Activated naive CD4-positive, alpha-beta T cell (primary cell): Measurements from ENCODE around the gene PRDM4.

Source experiments
- DNase-seq, 4 experiments: peaks; one replicate each; lab custom pipeline; 2025; lab: John Stamatoyannopoulos, UW

PRDM4 gene, protein sequence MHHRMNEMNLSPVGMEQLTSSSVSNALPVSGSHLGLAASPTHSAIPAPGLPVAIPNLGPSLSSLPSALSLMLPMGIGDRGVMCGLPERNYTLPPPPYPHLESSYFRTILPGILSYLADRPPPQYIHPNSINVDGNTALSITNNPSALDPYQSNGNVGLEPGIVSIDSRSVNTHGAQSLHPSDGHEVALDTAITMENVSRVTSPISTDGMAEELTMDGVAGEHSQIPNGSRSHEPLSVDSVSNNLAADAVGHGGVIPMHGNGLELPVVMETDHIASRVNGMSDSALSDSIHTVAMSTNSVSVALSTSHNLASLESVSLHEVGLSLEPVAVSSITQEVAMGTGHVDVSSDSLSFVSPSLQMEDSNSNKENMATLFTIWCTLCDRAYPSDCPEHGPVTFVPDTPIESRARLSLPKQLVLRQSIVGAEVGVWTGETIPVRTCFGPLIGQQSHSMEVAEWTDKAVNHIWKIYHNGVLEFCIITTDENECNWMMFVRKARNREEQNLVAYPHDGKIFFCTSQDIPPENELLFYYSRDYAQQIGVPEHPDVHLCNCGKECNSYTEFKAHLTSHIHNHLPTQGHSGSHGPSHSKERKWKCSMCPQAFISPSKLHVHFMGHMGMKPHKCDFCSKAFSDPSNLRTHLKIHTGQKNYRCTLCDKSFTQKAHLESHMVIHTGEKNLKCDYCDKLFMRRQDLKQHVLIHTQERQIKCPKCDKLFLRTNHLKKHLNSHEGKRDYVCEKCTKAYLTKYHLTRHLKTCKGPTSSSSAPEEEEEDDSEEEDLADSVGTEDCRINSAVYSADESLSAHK

DNA sequence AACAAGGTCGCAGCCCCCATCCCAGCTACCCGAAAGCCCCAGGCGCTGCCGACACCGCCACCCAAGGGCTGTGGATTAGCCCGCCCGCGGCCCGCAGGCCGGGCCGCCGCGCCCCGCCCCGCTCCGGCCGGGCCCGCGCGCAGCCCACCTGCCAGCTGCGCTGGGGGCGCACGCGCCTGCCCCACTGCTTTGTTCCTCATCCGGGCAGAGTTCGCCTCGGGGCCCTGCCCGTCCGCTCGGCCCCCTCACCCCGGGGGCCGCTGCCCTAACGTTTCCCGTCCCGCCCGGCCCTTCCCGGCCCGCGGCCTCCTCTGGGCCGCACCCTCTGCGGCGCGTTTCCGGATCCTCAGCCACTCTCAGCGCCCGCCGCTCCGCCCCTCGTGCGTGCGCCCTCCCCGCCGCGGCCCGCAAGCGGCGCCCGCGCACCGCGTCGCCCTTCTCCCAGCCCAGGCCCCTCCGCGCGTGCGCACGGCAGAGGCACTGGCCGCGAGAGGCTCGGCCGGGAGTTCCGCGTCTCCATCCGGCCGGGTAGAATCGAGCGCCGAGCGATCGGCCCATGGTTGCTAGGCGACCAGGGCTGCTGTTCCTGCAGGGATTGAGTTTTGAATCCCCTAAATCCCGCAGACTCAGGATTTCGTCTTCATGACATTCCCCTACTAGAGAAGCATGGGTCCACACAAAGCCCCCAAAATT lies at the start of gene PRDM4:
TSS of gene PRDM4 (minus strand) at position 329 of the 693 bp plus-strand sequence. CDS start 622 bp downstream, outside the sequence.
- peak; percentile 61 to 89 (median 72) for DNase-seq

DNA sequence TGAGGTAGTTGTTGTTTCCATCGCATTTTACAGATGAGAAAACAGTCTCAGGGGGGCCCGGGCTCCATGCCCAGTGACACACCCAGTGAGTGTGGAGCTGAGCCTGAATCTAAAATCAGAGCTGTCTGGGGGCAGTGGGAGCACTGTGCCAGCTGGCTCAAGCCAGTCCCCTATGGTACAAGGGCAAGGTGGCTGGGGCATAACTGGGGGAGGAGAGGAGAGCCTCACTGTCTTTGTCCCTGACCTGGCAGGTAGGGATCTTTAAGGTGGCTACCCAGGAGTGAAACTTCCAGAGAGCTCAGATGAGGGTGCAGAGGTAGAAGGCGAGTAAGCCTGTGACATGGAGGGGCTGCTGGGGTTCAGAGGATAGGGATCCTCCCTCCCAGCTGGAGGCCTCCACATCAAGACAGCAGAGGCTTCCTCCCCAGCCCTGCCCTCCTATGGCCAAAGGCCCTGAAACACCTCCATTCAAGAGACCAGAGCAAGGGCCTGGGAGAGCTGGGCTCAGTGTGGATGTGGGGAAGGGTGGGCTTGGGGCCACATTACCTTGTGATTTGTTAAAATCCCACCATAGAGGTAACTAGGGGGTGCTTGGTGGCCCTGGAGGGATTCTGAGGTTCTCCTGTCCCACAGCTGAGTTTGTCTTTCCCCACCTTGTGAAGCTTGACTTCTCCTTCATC lies 46.7 kb upstream of the PRDM4 start:
- no peak for DNase-seq

DNA sequence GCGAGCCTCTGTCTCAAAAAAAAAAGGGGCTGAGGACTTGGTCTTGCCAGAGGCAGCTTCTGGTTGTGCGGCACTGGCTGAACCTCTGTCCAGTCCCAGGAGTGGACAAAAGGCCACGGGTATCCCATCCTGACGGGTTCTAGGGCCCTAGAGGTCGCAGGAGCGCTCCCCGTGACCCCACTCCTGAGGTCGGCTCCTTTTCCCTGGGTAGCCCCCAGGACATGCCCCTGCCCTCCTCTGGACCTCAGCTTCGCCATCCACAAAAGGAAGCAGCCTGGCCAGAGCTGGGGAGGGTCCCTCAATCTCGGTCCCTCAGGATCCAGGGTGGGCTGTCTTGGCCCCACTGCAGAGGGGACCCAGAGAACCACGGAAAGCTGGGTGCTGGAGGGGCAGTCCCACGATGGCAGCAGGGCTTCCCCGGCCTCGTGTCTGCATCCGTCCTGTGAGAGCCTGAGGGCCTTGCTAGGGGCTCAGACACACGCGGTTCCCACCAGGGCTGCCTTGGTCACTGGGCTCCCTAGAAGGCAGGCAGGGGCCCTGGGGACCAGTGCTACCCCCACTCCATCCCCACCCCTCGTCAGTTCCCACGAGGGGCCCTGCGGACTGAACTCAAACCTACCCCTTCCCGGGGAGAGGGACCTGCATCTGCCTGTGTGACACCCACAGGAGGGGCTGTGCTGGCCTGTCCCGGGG lies 44.7 kb upstream of the PRDM4 start:
- DNase-seq: no peak

DNA sequence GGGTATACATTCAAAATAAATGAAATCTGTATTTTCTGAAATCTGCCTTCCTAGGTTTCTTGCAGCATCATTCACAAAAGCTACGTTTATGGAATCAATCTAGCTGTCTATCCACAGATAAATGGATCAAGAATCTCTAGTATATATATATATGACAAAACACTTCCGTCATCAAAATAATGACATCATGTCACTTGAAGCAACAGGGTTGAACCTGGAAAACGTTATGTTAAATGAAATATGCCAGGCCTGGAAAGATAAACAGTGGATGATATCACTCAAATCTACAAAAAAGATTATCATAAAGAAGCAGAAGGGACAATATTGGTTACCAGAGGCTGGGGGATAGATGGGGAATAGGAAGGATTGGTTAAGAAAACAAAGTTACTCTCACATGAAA lies 42.2 kb upstream of the PRDM4 start:
- DNase-seq: no peak

DNA sequence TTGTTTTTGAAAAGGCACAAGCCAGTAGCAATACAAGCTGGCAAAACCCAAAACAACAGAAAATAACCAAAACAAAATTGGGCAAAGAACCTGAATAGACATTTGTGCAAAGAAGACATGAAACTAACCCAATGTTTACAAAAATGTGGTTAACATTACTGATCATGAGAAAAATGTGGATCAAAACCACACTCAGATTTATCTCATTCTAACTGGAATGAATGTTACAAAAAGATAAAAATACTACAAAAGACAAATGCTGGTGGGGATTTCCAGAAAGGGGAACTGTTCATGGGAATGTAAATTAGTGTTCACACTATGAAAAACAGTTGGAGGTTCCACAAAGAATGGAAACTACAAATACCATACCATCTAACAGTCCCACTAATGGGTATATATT lies 40.2 kb upstream of the PRDM4 start:
- DNase-seq: no peak

DNA sequence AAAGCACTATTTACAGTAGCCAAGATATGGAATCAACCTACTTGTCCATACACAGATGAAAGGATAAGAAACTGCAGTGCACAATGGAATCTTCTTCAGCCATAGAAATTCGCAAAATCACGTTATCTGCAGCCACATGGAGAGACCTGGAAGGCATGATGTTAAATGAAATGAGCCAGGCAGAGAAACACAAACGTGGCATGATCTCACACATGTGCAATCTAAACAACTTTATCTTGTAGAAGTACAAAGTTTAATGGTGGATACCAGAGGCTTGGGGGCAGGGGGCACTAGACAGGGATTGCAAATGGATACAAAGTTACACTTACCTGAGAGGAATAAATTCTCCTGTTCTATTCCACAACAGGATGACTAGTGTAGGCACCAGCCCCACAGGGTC lies 37.6 kb upstream of the PRDM4 start:
- no peak for DNase-seq

DNA sequence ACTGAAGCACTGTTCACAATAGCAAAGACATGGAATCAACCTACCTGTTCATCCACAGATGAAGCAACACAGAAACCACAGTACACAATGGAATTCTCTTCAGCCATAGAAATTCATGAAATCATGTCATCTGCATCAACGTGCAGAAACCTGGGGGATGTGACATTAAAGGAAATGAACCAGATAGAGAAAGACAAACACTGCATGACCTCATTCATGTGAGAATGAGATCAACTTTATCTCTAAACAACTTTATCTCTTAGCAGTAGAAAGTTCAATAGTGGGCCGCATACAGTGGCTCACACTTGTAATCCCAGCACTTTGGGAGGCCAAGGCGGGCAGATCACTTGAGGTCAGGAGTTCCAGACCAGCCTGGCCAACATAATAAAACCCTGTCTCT lies 33.5 kb upstream of the PRDM4 start:
- DNase-seq: no peak

DNA sequence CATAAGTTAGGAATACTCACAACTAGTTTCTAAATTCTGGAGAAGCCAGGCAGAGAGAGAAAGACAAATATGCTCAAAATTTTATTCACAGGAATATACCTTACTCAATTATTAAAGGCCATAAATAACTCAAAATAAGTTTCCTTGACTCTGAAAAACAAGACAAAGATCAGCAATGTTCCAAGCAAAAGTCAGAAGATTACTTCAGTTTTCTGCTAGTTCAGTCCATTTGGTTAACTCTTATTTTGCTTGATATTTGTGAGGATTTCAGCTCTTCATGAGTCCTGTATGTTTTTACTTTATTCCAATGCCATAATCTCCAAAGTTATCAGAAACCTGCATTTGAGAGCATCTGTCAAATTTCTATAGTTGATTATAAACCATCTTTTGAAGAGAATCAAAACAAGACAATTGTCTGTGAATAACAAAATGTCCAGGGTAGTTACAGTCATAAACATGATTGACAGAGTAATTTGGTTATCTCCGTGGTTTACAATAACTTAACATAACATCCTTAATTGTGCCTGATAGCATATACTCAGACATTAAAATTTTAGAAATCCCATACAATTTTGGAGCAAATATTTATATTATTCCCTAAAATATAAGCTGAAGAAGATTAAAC lies 30.6 kb upstream of the PRDM4 start:
- DNase-seq: no peak

DNA sequence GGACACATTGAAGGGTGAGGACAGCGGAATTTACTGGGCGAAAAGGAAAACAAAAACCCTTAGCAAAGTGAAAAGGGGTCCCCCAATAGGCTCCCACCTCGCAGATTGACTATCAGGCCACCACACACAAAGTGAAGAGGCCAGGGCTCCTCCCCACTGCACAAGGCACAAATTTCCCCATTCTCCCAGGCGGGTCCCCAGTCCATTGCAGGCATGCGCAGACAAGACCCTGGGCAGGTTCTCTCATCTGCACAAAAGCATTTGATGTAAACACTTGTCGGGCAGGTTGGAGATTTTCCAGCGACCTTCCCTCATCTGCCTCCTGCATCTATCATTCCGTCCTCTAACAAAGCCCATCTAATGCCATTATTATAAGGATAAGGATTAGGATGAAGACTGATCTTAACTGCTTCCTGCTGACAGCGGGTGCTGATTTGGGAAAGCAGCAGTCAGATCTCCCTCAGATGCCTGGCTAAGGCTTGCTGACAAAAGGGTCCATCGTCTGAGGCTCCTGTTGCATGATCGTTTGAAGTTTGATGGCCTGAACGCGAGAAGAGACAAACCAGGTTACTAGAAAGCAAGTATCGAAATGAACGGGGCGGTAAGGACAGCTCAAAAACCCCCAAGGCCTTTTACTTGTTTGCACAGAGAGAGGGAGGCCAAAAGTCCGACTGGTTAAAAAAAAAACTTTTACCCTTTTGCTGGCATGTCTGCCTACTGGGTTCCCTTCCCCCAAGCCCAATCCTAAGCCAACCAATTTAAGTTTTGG lies 27.9 kb upstream of the PRDM4 start:
- no peak for DNase-seq

DNA sequence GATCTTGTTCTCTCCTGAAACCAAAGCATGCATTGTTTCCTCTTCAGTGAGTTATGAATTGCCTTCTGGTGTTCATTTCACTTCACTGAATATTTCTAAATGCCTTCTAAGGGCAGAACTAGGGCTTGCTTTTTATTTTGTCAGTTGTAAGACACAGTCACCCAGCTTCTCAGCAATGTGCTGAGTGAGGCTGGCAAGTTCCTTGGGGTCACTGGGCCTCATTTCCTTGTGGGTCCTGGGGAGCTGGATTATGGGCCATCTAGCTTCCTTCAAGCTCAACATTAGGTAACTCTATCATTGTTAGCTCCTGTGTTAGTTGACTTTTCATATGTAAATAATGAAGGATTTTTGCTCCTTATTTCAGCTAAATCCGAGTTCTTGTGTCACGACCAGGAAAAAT lies 27.3 kb upstream of the PRDM4 start:
- no peak for DNase-seq

DNA sequence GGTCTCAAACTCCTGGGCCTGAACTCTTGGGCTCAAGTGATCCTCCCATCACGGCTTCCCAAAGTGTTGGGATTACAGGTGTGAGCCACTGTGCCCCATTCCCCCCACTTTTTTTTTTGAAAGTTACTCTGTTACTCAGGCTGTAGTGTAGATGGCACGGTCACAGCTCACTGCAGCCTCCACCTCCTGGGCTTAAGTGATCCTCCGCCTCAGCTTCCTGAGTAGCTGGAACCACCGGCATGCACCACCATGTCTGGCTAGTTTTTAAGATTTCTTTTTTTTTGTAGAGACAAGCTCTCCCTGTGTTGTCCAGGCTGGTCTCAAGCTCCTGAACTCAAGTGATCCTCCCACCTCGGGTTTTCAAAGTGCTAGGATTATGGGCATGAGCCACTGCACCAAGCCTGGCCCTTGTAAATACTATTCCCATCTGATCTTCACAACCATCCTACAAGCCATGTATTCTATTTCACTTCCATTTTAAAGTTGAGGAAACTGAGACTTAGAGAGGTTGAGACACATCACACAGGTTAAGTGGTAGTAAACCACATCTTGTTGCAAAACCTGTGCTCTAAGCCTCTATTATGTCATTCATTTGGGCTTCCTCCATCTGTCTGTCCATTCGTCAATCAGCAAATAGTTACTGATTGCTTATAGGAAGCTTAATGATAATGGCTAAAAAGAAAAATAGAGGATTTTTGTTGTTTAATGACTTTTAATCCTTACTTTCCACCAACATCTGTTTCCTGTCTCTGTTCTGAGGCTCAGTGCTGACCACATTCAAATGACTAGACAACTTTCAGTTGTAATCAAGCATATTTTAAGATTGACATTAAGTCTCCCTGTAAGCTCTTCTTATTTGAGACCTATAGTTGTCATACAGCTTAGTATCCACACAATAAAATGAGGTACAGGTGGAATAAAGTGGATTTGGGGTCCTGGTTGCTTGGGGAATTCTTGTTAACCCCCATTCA lies 22.8 kb upstream of the PRDM4 start:
- no peak for DNase-seq

DNA sequence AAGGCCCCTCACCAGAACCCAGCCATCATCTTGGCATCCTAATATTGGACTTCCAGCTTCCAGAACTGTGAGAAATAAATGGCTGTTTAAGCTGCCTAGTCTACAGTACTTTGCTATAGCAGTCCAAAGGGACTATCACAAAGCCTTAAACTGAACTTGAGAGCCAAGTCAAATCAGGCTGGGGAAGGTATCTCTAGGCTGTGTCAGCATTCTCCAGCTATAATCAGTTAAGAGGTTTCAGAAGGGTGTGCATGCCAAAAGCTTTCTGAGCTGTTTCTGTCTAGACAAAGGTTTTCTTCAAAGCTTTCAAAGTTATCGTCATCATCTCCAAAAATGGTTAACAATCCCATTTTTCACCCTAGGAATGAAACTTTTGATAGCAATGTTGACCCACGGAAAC lies 21.1 kb upstream of the PRDM4 start:
- no peak for DNase-seq

DNA sequence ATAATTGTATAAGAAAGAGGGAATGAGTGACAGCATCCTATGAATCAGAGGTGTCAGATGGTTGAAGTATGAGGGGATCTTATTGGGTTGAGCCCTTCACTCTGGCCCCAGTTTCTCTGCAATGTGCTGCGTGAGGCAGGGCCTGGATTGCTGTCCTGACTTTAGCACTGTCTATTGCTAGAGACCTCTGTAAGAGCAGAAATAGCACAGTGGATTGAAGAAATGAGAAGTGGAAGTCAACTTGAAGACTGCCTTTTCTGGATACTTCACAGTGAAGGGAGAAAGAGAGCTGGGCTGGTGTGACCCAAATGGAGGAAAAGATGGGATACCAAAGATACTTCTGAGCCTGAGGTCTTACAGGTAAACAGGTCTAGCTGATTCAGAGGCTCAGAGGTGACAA lies 19.4 kb upstream of the PRDM4 start:
- no peak for DNase-seq

DNA sequence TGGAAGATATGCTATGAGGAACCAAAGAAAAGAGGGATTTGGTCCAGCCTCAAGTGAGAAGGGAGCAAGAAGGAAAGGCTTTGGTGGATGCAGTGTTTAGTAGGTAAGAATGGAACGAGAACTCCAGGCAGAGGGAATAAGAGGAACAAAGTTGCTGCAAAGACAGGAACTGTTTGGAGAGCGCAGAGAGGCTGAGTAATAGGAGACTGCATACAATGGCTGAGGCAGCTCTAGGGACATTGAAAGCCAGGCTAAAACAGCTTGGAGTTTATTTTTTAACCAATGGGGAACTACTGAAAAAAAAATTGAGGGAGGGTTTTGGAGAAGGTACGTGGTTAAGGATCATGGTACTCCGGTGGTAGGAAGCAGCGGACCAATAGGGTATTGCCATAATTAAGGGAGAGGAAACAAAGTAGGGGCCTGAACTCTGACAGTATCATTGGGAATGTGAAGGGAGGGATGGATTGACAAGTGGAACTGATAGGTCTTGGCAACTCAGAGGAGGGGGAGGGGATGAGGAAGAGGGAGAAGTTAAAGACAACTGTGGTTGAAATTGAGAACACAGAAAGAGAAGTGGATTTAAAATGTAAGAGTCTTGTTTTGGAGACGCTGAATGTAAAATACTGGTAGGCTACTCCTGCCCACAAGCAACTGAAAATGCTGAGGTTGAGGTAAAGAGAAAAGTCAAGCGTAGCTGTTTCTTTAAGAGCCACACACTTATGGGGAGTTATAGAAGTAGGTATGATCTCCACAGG lies 18.3 kb upstream of the PRDM4 start:
- DNase-seq: no peak

DNA sequence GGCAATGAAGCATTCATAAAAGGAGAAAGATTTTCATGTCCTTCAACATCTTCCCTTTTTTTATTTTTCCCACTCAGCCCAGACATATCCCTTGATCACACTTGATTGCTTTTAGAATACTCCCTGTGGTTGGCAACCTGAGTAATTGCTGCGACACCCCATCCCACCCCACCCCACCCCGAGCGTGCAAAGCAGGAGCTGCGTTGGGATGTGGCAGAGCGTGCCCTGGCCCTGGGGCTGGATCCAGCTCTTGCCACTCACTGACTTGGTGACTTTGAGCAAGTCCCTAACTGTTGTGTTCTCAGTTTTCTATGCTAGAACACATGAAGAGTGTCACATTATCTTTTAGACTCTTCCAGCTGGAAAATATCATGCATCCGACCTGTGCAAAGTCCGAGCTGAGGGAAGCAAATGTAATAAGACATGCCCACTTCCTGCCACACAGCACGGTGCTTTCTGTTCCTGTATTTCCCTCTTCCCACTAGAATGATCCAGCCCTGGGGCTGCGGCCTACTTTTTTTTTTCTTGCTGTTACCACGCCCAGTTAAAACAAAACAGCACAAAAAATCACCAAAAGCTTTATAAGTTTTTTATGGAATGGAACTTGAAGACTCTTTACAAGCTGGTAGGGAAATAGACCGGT lies 17.6 kb upstream of the PRDM4 start:
- DNase-seq: no peak

DNA sequence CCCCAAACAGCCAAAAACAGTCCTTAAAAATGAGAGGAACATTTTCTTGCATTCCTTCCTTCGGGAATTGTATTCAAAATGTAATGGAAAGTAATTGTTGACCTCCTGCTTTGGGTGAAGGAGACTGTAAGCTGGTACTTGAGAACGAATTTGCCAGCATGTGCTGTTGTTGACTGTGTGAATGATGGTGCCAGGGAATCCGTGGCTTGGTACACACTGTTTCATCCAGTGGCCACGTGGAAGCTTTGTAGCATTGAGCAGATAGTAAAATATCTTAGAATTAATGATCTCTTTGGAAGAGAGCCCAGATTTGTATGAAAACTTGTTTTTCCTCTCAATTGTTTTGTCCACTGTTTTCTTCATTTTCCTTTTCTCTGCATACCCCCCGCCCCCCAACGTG lies 15.2 kb upstream of the PRDM4 start:
- DNase-seq: no peak

DNA sequence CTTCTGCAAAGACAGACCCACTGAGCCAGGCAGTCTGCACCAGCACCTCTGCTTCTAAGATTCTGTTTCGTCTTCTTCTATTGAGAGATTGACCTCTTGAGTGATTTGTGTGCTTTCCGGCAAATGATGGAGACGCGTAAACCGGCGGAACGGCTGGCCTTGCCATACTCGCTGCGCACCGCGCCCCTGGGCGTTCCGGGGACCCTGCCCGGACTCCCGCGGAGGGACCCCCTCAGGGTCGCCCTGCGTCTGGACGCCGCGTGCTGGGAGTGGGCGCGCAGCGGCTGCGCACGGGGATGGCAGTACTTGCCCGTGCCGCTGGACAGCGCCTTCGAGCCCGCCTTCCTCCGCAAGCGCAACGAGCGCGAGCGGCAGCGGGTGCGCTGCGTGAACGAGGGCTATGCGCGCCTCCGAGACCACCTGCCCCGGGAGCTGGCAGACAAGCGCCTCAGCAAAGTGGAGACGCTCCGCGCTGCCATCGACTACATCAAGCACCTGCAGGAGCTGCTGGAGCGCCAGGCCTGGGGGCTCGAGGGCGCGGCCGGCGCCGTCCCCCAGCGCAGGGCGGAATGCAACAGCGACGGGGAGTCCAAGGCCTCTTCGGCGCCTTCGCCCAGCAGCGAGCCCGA lies 14.3 kb upstream of the PRDM4 start:
- no peak for DNase-seq
